Epithelial cell of esophagus (primary cell): Measurements from ENCODE around the gene STPG4.

ENCODE experiments used
- DNase-seq: peaks from one replicate; pipeline ENCODE4 v3.0.0; 2010; ENCODE audit warnings: low read depth
- H3K4me3 ChIP-seq: 2 replicates; pipeline ENCODE4 v1.5.1; 2011; ENCODE audit warnings: mild to moderate bottlenecking, low read length, control low read depth
- CTCF ChIP-seq: IDR thresholded peaks from 2 replicates; pipeline ENCODE4 v1.5.1; 2011; ENCODE audit warnings: low read depth, mild to moderate bottlenecking, low read length, control low read depth, inconsistent platforms; ENCODE audit not compliant: insufficient read depth; ENCODE audit errors: missing control alignments

Gene STPG4

GRCh38 chr2:47074691-47075090, 80.4 kb downstream of the STPG4 start:
- DNase-seq = no peak
- TF ChIP-seq CTCF = no peak
- H3K4me3 ChIP-seq = no peak overlapping the region

- no peak overlapping the region for H3K4me3 ChIP-seq
- DNase-seq = no peak
- no peak for TF ChIP-seq CTCF
Measured at GRCh38 chr2:47073641-47074040, 81.5 kb downstream of the STPG4 start.

GRCh38 chr2:47073217-47073616, 81.9 kb downstream of the STPG4 start:
- H3K4me3 ChIP-seq = no peak overlapping the region
- DNase-seq = no peak
- no peak for TF ChIP-seq CTCF

GRCh38 chr2:47072728-47073191, 82.3 kb downstream of the STPG4 start:
- TF ChIP-seq CTCF = no peak
- no peak overlapping the region for H3K4me3 ChIP-seq
- no peak for DNase-seq

GRCh38 chr2:47072018-47072691, 83.0 kb downstream of the STPG4 start:
- H3K4me3 ChIP-seq = no peak overlapping the region
- no peak for TF ChIP-seq CTCF
- DNase-seq = no peak

- no peak for TF ChIP-seq CTCF
- DNase-seq = peak; percentile 38
- H3K4me3 ChIP-seq = no peak overlapping the region
Measured at GRCh38 chr2:47070920-47071824, 83.9 kb downstream of the STPG4 start.
